ENCODE measurements around the gene ZSWIM4.
"Not testable (repeated sequence)": the region's sequence is repeated elsewhere in the genome, so short reads cannot be mapped to it uniquely, and the experiment has no call there.

ZSWIM4 gene

DNA sequence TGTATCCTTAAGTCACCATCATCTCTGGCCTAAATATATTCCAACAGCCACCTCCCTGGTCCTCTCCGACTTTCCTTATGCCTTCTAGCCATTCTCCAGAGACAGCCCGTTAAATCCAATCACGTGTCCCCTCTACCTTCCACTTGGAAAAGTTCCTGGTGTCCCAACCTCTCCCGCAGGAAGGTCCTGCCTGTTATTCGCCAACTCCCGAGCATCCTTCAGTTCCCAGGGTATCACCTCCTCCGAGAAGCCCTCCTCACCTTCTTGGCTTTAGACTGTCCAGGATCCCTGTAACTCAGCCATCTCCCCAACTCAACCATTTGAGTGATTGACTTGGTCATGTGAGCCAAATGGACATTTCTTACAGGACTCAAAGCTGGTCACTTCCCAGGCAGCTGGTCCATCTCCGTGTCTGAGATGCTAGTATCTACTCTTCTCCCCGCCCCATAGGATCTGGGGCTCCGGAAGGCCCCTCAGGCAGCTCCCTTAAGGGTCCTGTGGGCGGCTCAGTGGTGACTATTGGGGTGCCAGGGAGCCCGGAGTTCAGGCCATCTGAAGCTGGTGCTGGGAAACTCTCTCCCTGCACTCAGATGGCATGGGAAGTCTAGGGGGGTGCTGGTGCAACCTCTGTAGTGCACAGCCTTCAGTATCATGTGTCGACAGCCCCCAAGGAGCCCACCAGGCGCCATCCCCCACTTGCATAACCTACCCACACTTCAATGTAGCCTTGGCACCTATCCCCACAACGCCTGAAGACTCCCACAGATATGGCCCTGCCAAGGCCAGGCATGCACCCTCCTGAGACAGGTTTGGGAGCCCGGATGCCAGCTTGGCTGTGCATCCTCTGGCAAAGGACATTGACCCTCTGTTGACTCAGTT, 53.8 kb downstream of the ZSWIM4 start:
- no peak for DNase-seq (ENCODE audit: low read depth in 1 of 2, low spot score in 1 of 2)

- peak in 1 of 2 donors; percentile 42 for DNase-seq (ENCODE audit: low read depth in 1 of 2, low spot score in 1 of 2)
Observed at GRCh38 chr19:13849991-13850909, 55.0 kb downstream of the ZSWIM4 start.

DNA sequence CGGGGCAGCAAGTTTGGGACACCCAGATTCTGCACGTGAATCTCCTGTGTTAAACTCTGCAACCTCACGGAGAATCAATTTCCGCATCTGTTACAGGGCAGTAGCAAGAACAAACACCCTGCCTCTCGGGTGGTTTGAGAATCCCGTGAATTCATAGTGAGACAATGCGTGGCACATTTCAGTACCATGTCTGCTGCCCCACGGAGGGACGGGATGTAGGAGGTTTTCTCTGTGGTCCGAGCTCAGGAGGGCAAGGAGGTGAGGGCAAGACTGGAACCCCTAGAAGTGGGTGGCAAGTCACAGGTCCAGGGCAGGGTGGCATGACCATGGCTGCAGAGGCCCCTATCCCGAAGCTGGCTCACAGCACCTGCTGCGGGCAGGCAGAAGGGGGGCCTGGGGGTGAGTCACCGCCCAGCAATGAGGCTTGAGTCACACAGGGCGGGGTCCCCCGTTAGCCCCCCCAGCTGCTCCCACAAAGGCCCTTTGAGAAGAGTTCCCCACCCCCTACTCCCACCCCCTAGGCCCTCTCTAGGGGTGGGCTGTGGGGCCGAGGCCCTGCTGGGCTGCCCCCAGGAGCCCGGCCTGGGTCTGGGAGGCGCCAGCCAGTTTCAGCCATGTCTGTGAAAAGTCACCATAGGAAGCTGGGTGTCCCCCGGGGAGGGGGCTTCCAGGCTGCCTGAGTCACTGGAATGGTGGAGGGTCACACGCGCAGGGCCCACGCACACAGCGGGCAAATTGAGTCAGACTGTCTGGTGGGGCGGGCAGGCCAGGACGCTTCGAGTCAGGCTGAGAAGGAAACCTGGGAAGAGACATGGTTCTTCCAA, 55.9 kb downstream of the ZSWIM4 start:
- DNase-seq (ENCODE audit: low read depth in 1 of 2, low spot score in 1 of 2), result no peak

DNA sequence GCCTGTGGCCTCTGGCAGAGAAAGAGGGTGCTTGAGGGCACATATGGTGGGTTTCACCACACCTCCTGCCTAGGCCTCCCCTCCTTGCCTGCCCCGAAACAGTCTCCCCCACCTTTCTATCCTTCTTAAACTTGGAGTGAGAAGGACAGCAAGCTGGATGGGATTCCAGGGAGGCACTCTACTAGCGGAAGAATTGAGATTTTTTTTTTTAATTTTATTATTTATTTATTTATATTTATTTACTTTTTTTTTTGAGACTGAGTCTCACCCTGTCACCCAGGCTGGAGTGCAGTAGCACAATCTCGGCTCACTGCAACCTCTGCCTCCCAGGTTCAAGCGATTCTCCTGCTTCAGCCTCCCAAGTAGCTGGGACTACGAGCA, 56.5 kb downstream of the ZSWIM4 start:
- DNase-seq (ENCODE audit: low read depth in 1 of 2, low spot score in 1 of 2), result not testable (repeated sequence)

GRCh38 chr19:13852171-13852707, 57.0 kb downstream of the ZSWIM4 start:
- DNase-seq (ENCODE audit: low read depth in 1 of 2, low spot score in 1 of 2), result not testable (repeated sequence)

- DNase-seq (ENCODE audit: low read depth in 1 of 2, low spot score in 1 of 2), result no peak
Observed at GRCh38 chr19:13856497-13856896, 61.3 kb downstream of the ZSWIM4 start.

- DNase-seq (ENCODE audit: low read depth in 1 of 2, low spot score in 1 of 2), result no peak
Observed at GRCh38 chr19:13859361-13859880, 64.2 kb downstream of the ZSWIM4 start.

GRCh38 chr19:13860679-13861391, 65.6 kb downstream of the ZSWIM4 start:
- DNase-seq (ENCODE audit: low read depth in 1 of 2, low spot score in 1 of 2), result no peak

DNA sequence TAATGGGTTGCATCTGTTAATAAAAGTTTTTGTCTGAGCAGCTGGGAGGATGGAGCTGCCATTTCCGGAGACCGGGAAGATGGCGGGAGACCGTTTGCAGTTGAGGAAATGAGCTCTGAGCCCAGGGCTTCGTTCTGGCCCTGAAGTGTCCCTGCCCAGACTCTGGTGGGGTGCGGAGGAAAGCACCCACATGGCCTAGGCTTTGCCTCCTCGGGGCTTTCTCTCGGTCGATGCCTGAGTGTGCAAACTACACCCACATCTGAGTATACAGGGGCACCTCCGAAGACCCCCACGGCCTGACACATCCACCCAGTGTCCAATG, 66.1 kb downstream of the ZSWIM4 start:
- no peak for DNase-seq (ENCODE audit: low read depth in 1 of 2, low spot score in 1 of 2)

GRCh38 chr19:13861714-13862531, 66.7 kb downstream of the ZSWIM4 start:
- peak; percentile 82 to 86 for DNase-seq (ENCODE audit: low read depth in 1 of 2, low spot score in 1 of 2)

- no peak for DNase-seq (ENCODE audit: low read depth in 1 of 2, low spot score in 1 of 2)
Observed at GRCh38 chr19:13864046-13864666, 68.9 kb downstream of the ZSWIM4 start.

GRCh38 chr19:13864667-13865570, 69.7 kb downstream of the ZSWIM4 start:
- DNase-seq (ENCODE audit: low read depth in 1 of 2, low spot score in 1 of 2), result no peak

DNA sequence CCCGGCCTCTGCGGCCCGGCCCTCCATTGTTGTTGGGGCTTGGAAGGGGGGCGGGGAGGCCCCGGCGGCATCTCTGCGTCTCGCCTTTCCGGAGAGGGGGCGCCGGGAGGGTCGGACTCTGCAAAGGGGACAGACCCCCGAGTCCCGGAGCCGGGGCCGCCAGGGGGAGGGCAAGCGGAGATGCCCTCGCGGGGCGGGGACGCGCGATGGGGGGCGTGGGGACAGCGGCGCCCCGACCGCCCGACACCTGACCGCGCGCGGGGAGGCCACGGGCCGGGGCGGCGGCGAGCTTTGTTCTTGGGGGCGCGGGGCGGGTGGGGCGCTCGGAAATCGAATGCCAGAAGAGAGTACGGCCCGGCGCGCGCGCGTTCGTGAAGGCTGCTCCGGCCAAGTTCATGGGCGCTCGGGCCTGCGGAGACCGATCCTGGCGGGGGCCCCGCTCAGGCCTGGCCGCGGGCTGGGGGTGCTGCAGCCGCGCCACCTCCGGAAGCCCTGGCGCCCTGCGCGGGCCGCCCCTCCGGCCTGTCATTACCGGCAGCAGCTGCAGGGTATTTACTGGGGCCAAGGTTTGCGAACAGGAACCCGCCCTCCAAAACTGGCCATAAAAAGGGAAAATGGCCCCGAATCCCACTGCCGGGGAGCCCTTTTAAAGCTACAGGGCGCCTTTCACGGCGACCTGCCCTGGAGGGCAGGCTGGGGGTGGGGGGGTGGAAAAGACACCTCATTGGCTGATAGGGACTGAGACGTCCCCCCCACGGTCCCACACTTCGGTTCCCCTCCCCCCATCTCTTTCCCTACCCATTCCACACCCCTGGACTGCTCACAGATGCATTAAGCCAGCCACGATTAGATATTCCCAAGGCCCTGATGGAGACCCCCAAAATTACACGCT, 70.6 kb downstream of the ZSWIM4 start:
- DNase-seq (ENCODE audit: low read depth in 1 of 2, low spot score in 1 of 2), result no peak

- no peak for DNase-seq (ENCODE audit: low read depth in 1 of 2, low spot score in 1 of 2)
Observed at GRCh38 chr19:13866463-13867046, 71.3 kb downstream of the ZSWIM4 start.

DNA sequence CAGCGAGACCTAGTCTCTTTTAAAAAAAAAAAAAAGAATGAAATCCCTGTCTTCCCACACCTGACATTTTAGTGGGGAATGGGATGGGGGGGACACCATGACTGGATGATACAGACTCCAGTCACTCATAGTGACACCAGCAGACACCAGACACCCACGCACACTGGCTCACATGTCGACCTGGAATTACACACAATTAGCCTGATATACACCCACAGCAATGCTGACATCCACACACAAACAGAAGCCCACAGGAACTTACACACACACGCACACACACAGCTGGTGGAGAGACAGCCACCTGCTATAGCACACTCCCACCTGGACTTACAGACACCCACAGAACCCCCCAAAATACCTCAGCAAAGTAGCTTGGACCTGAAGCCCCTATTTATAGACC, 73.4 kb downstream of the ZSWIM4 start:
- no peak for DNase-seq (ENCODE audit: low read depth in 1 of 2, low spot score in 1 of 2)

DNA sequence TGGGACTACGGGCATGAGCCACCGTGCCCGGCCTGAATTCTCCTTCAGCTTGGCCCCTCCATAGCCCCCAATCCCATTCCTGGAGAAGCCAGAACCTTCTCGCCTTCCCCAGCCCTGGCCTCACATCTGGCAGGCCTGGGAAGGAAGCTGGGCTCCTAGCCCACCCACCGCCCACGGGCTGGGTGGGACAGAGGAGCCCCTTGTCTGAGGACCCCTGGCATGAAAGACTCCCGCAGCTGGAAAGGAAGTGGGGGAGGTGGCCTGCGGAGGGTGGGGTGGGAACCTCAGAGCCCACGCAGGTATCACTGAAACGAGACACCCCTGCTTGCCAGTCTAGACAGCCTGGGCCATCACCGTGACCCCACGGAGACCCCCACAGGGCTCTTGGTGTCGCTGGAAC, 74.0 kb downstream of the ZSWIM4 start:
- no peak for DNase-seq (ENCODE audit: low read depth in 1 of 2, low spot score in 1 of 2)

Data from activated CD4-positive, alpha-beta T cell treated with anti-CD3 and anti-CD28 coated beads, Interleukin-2, amount 50 U/mL, for 24 hours (primary cell).